Activated CD8-positive, alpha-beta T cell treated with anti-CD3 and anti-CD28 coated beads, Interleukin-2, amount 10 ng/mL, durations not matched to agents 7 days and 5 days (primary cell): Measurements from ENCODE around the gene FALEC. TPM values are rescaled to one million over a fixed set of nuclear protein-coding genes. Genes with fewer than 3 reads are reported as not detected.

Experiments used
- ATAC-seq: fragments of 150-1000 bp; cut with Tn5 transposase; one replicate; pipeline ENCODE4 v1.10.0; 2021; ENCODE audit warnings: moderate library complexity
- CTCF ChIA-PET: fragments of 350-600 bp; sonication (Branson Sonifier 250); formaldehyde crosslinking; loops from one replicate; lab custom pipeline; 2021; ENCODE audit warnings: antibody characterized with exemption; lab: Charles Lee
- POLR2A ChIA-PET: fragments of 350-600 bp; sonication (Branson Sonifier 250); formaldehyde crosslinking; loops from one replicate; lab custom pipeline; 2021; ENCODE audit warnings: antibody characterized with exemption; lab: Charles Lee
- DNase-seq: peaks from one replicate; pipeline ENCODE4 v3.0.0-alpha.2; 2020
- H3K27ac Mint-ChIP-seq: one replicate; pipeline ENCODE4 v1.8.0; 2021; ENCODE audit warnings: mild to moderate bottlenecking, mixed read lengths
- H3K27me3 Mint-ChIP-seq: one replicate; pipeline ENCODE4 v1.8.0; 2021; ENCODE audit warnings: low read depth, mixed read lengths
- H3K36me3 Mint-ChIP-seq: one replicate; pipeline ENCODE4 v1.8.0; 2021; ENCODE audit warnings: low read depth, mixed read lengths
- H3K4me1 Mint-ChIP-seq: one replicate; pipeline ENCODE4 v1.8.0; 2021; ENCODE audit warnings: low read depth, mixed read lengths
- H3K4me3 Mint-ChIP-seq: one replicate; pipeline ENCODE4 v1.8.0; 2021; ENCODE audit warnings: mild to moderate bottlenecking, mixed read lengths
- H3K9me3 Mint-ChIP-seq: one replicate; pipeline ENCODE4 v1.8.0; 2022; ENCODE audit warnings: mixed read lengths; ENCODE audit not compliant: insufficient read depth
- total RNA-seq, 2 experiments: library from RNA; stranded (reverse); gene quantifications; one replicate each; pipeline ENCODE4 v1.2.3, GENCODE V29; 2021

FALEC gene
- total RNA-seq, 2 experiments from 2014 or later: not detected

DNA sequence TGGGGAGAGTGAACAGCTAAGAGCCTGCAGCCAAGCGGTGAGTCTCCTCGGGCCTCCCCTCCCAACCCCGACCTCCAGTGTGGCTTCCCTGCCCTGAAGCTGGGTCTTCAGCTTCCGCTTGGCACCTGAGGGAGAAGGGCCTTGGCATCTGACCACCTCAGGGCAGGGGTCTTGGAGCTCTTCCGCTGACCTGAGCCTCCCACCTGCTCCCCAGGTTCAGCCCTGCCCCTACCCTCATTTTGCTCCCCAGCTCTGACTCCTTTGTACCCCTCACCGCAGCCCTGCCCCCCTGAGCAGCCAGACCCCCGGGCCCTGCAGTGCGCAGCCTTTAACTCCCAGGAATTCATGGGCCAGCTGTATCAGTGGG is 38.5 kb downstream of the FALEC start:
- DNase-seq: no peak
- H3K4me1 Mint-ChIP-seq: peaks cover 33% of the 10 kb centered on the region
- no peaks in the 10 kb centered on the region for H3K9me3 Mint-ChIP-seq
- CTCF ChIA-PET: no interaction called here
- POLR2A ChIA-PET: interaction anchor here (1.4 kb wide), 1 partner anchor 26 kb away, joined by 4 read pairs; the partner anchor contains the start of gene MCL1
- H3K36me3 Mint-ChIP-seq: no peaks in the 10 kb centered on the region
- H3K27ac Mint-ChIP-seq: no peak overlapping the region
- H3K27me3 Mint-ChIP-seq: peaks cover 14% of the 10 kb centered on the region
- H3K4me3 Mint-ChIP-seq: no peak overlapping the region
- no peak for ATAC-seq

DNA sequence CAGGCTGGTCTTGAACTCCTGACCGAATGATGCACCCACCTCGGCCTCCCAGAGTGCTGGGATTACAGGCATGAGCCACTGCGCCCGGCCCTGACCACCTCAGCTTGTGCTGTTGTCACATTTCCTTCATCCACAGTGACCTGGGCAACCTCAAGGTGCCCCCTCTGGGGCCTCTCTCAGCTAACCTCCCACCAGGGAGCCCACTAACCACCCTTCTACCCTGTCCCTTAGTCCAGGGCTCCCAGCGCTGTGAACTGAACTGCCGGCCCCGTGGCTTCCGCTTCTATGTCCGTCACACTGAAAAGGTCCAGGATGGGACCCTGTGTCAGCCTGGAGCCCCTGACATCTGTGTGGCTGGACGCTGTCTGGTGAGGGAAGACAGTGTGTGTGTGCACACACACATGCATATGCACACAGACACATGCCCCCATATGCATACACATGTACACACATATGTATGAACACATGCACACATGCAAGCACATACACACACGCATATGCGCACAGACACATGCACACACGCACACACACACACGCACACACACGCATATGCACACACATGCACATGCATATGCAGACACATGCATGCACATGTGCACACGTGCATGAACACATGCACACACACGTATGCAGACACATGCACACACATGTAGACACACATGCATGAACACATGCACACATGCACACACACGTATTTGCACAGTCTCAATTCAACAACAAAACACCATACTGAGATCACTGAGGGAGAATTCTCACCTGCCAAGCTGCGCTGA is 39.8 kb downstream of the FALEC start:
- ATAC-seq: no peak
- CTCF ChIA-PET: interaction anchor here (0.7 kb wide), 1 partner anchor 74 kb away, joined by 3 read pairs; the partner anchor contains the start of gene ENSA
- Mint-ChIP-seq H3K27ac (no peak overlapping the region), H3K36me3 (no peaks in the 10 kb centered on the region), H3K9me3 (no peaks in the 10 kb centered on the region), H3K4me3 (no peak overlapping the region), H3K4me1 (peaks cover 34% of the 10 kb centered on the region), H3K27me3 (peaks cover 8% of the 10 kb centered on the region)
- DNase-seq: no peak
- POLR2A ChIA-PET: no interaction called here

DNA sequence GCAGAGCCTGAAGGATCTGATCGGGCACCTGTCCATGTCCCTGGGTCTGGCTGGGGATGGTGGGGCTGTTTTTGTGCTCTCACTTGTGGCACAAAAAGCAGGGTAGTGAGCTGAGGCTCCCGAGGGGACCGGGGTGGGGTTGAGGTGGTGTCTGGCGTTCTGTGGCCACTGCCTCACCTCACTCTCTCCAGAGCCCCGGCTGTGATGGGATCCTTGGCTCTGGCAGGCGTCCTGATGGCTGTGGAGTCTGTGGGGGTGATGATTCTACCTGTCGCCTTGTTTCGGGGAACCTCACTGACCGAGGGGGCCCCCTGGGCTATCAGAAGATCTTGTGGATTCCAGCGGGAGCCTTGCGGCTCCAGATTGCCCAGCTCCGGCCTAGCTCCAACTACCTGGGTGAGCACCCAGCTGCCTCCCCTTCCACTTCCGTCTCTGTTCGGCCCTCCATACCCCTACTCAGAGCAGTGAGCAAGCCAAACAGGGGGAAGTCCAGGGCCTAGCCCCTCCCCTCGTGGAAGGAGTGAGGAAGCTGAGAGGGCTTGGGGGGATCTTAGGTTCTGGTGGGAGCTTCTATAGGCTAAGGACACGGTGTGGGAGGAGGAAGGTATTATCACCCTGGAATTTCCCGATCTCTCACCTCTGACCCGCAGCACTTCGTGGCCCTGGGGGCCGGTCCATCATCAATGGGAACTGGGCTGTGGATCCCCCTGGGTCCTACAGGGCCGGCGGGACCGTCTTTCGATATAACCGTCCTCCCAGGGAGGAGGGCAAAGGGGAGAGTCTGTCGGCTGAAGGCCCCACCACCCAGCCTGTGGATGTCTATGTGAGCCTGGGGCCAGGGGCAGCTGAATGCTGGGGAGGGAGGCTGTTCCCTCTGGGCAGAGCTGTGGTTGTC is 40.7 kb downstream of the FALEC start:
- ChIA-PET CTCF (interaction anchor here (0.7 to 0.9 kb wide), 2 partner anchors 24 to 73 kb away, joined by 3 read pairs; partner anchors contain the start of gene ENSA), POLR2A (interaction anchor here (16.0 kb wide), 1 partner anchor 20 kb away, joined by 1108 read pairs; the partner anchor contains the start of gene MCL1)
- no peaks in the 10 kb centered on the region for H3K9me3 Mint-ChIP-seq
- no peak for DNase-seq
- no peaks in the 10 kb centered on the region for H3K36me3 Mint-ChIP-seq
- no peak overlapping the region for H3K27ac Mint-ChIP-seq
- peaks cover 34% of the 10 kb centered on the region for H3K4me1 Mint-ChIP-seq
- no peak for ATAC-seq
- no peak overlapping the region for H3K4me3 Mint-ChIP-seq
- peaks cover 5% of the 10 kb centered on the region for H3K27me3 Mint-ChIP-seq

DNA sequence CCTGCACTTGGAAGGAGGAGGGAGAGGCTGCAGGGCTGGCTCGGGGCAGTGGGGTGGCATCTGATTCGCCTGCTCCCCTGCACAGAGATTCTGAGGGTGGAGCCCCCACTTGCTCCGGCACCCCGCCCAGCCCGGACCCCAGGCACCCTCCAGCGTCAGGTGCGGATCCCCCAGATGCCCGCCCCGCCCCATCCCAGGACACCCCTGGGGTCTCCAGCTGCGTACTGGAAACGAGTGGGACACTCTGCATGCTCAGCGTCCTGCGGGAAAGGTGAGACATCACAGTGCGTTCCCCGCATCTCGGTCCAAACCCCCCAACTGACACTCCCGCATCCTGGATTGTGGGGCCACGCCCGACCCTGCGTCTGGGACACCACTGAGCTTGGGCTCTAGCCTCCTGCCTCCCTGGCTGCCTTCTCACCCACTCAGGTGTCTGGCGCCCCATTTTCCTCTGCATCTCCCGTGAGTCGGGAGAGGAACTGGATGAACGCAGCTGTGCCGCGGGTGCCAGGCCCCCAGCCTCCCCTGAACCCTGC is 41.6 kb downstream of the FALEC start:
- CTCF ChIA-PET: interaction anchor here (0.9 to 9.3 kb wide), 2 partner anchors 25 to 65 kb away, joined by 3 to 386 read pairs; partner anchors contain the start of gene ENSA
- POLR2A ChIA-PET: interaction anchor here (16.0 kb wide), 1 partner anchor 19 kb away, joined by 1108 read pairs; the partner anchor contains the start of gene MCL1

DNA sequence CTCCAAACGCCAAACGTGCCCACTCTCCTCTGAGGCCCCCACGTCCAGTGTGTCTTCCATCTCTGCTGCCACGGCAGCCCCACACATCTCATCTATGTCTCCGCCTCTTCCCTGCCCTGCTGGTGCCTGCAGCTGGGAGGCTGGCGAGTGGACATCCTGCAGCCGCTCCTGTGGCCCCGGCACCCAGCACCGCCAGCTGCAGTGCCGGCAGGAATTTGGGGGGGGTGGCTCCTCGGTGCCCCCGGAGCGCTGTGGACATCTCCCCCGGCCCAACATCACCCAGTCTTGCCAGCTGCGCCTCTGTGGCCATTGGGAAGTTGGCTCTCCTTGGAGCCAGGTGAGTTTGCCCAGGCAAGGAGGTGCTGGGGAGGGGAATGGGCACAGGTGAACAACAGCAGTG is 42.3 kb downstream of the FALEC start:
- H3K27me3 Mint-ChIP-seq: no peaks in the 10 kb centered on the region
- peaks cover 32% of the 10 kb centered on the region for H3K4me1 Mint-ChIP-seq
- CTCF ChIA-PET: interaction anchor here (9.3 to 14.3 kb wide), 2 partner anchors 18 to 64 kb away, joined by 386 to 412 read pairs; partner anchors contain the start of genes ENSA and MCL1

More for the DNA sequence above, 41.6 kb downstream of the FALEC start:
- Mint-ChIP-seq H3K9me3 (no peaks in the 10 kb centered on the region), H3K36me3 (no peaks in the 10 kb centered on the region), H3K27me3 (peaks cover 3% of the 10 kb centered on the region), H3K4me3 (no peak overlapping the region), H3K27ac (no peak overlapping the region), H3K4me1 (peaks cover 32% of the 10 kb centered on the region)
- DNase-seq (no peak), ATAC-seq (no peak)

DNA sequence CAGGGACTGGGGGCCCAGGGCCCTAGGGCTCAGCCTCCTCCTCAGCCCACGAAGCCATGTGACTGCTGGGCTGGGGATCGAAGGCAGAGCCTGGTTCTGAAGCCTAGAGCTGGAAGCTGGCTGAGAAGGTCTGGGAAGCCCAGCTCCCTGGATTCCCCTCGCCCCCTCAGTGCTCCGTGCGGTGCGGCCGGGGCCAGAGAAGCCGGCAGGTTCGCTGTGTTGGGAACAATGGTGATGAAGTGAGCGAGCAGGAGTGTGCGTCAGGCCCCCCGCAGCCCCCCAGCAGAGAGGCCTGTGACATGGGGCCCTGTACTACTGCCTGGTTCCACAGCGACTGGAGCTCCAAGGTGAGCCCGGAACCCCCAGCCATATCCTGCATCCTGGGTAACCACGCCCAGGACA is 42.8 kb downstream of the FALEC start:
- no peaks in the 10 kb centered on the region for H3K9me3 Mint-ChIP-seq
- CTCF ChIA-PET: interaction anchor here (1.4 to 14.3 kb wide), 6 partner anchors 10 to 73 kb away, joined by 4 to 412 read pairs (median 15); partner anchors contain the start of genes ENSA, FALEC and MCL1
- H3K4me1 Mint-ChIP-seq: peaks cover 33% of the 10 kb centered on the region
- POLR2A ChIA-PET: interaction anchor here (11.1 to 16.0 kb wide), 2 partner anchors 18 to 58 kb away, joined by 169 to 1108 read pairs; partner anchors contain the start of gene MCL1
- no peaks in the 10 kb centered on the region for H3K36me3 Mint-ChIP-seq
- ATAC-seq (no peak), DNase-seq (no peak)
- H3K27ac Mint-ChIP-seq: no peak overlapping the region
- H3K27me3 Mint-ChIP-seq: no peaks in the 10 kb centered on the region
- H3K4me3 Mint-ChIP-seq: no peak overlapping the region

More for the DNA sequence above, 42.3 kb downstream of the FALEC start:
- no peak overlapping the region for H3K4me3 Mint-ChIP-seq
- no peaks in the 10 kb centered on the region for H3K9me3 Mint-ChIP-seq
- DNase-seq: no peak
- POLR2A ChIA-PET: interaction anchor here (11.1 to 16.0 kb wide), 2 partner anchors 19 to 58 kb away, joined by 169 to 1108 read pairs; partner anchors contain the start of gene MCL1
- no peaks in the 10 kb centered on the region for H3K36me3 Mint-ChIP-seq
- ATAC-seq: no peak
- H3K27ac Mint-ChIP-seq: no peak overlapping the region

DNA sequence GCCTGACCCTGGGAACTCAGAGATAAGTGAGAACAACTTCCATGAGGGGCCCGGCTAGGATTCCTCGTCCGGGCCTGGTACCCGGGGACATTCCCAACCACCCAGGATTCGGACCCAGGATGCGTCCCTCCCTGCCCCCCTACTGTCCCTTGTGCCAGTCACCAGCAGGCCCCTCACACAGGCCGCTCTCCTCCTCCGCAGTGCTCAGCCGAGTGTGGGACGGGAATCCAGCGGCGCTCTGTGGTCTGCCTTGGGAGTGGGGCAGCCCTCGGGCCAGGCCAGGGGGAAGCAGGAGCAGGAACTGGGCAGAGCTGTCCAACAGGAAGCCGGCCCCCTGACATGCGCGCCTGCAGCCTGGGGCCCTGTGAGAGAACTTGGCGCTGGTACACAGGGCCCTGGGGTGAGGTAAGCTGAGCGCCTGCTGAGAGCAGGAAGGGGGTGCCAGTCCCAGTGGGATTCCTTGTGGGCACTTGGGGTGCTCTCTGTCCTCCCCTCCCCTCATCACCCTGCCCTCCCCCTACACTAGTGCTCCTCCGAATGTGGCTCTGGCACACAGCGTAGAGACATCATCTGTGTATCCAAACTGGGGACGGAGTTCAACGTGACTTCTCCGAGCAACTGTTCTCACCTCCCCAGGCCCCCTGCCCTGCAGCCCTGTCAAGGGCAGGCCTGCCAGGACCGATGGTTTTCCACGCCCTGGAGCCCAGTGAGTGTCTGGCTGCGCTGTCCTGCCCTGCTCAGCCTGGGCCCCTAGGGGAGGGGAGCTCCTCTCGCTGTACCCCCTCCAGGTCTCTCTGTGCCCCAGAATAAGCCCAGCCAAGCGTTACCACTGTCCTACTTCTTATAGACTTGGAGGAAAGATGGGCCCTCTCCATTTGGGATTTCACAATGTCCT is 43.5 kb downstream of the FALEC start:
- ChIA-PET POLR2A (interaction anchor here (1.5 to 16.0 kb wide), 5 partner anchors 7 to 70 kb away, joined by 5 to 1108 read pairs (median 73); partner anchors contain the start of genes ENSA and MCL1), CTCF (interaction anchor here (0.6 to 14.3 kb wide), 23 partner anchors 8 to 447 kb away, joined by 3 to 412 read pairs (median 7); partner anchors contain the start of genes APH1A, CTSK, ENSA and FALEC)
- Mint-ChIP-seq H3K4me3 (no peak overlapping the region), H3K36me3 (no peaks in the 10 kb centered on the region), H3K4me1 (peaks cover 40% of the 10 kb centered on the region), H3K27ac (no peak overlapping the region), H3K9me3 (no peaks in the 10 kb centered on the region), H3K27me3 (no peaks in the 10 kb centered on the region)
- ATAC-seq (no peak), DNase-seq (no peak)

DNA sequence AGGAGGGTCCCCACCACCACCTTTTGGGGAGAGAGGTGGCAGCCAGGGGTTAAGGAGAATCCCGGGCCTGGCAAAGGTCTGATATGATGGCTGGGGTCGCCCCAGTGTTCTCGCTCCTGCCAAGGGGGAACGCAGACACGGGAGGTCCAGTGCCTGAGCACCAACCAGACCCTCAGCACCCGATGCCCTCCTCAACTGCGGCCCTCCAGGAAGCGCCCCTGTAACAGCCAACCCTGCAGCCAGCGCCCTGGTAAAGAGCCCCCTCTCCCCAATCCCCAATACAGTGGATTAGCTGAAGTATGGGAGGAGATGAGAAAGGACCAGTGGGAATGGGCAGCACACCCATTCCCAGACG is 44.1 kb downstream of the FALEC start:
- DNase-seq (no peak), ATAC-seq (no peak)
- H3K27me3 Mint-ChIP-seq: no peaks in the 10 kb centered on the region
- peak overlapping the region; percentile 99 for H3K27ac Mint-ChIP-seq
- ChIA-PET CTCF (interaction anchor here (0.6 to 14.3 kb wide), 26 partner anchors 8 to 447 kb away, joined by 3 to 412 read pairs (median 7); partner anchors contain the start of genes APH1A, CTSK, ENSA and FALEC), POLR2A (interaction anchor here (1.5 to 16.0 kb wide), 5 partner anchors 7 to 69 kb away, joined by 5 to 1108 read pairs (median 73); partner anchors contain the start of genes ENSA and MCL1)
- no peaks in the 10 kb centered on the region for H3K36me3 Mint-ChIP-seq
- H3K4me1 Mint-ChIP-seq: peaks cover 46% of the 10 kb centered on the region
- H3K9me3 Mint-ChIP-seq: no peaks in the 10 kb centered on the region
- no peak overlapping the region for H3K4me3 Mint-ChIP-seq

DNA sequence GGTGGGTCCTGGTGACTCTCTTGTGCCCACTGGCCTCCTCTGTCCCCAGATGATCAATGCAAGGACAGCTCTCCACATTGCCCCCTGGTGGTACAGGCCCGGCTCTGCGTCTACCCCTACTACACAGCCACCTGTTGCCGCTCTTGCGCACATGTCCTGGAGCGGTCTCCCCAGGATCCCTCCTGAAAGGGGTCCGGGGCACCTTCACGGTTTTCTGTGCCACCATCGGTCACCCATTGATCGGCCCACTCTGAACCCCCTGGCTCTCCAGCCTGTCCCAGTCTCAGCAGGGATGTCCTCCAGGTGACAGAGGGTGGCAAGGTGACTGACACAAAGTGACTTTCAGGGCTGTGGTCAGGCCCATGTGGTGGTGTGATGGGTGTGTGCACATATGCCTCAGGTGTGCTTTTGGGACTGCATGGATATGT is 44.5 kb downstream of the FALEC start:
- POLR2A ChIA-PET: interaction anchor here (1.5 to 16.0 kb wide), 5 partner anchors 8 to 69 kb away, joined by 5 to 1108 read pairs (median 73); partner anchors contain the start of genes ENSA and MCL1
- DNase-seq (peak; percentile 86), ATAC-seq (peak; percentile 8)
- peak overlapping the region; percentile 90 for H3K4me3 Mint-ChIP-seq
- no peaks in the 10 kb centered on the region for H3K27me3 Mint-ChIP-seq
- H3K27ac Mint-ChIP-seq: peak overlapping the region; percentile 99
- H3K9me3 Mint-ChIP-seq: no peaks in the 10 kb centered on the region
- H3K36me3 Mint-ChIP-seq: peaks cover 2% of the 10 kb centered on the region
- CTCF ChIA-PET: interaction anchor here (0.6 to 14.3 kb wide), 37 partner anchors 8 to 446 kb away, joined by 3 to 412 read pairs (median 4); partner anchors contain the start of genes APH1A, CTSK, ENSA and FALEC
- peaks cover 50% of the 10 kb centered on the region for H3K4me1 Mint-ChIP-seq
